Parathyroid adenoma (tissue), 2 donors: ENCODE measurements around the gene KAZN.

ENCODE experiments used
- H2AFZ ChIP-seq: fragments of 300-600 bp; sonication (generic); one replicate; pipeline ENCODE4 v1.7.0; 2017; ENCODE audit warnings: antibody characterized with exemption, mild to moderate bottlenecking
- H3K27ac ChIP-seq: fragments of 300-600 bp; sonication (generic); one replicate; pipeline ENCODE4 v1.7.0; 2017
- H3K27me3 ChIP-seq: fragments of 300-600 bp; sonication (generic); one replicate; pipeline ENCODE4 v1.7.0; 2017; ENCODE audit warnings: low read length; ENCODE audit not compliant: control insufficient read depth, insufficient read depth
- H3K36me3 ChIP-seq: fragments of 300-600 bp; sonication (generic); one replicate; pipeline ENCODE4 v1.7.0; 2017; ENCODE audit warnings: low read length; ENCODE audit not compliant: control insufficient read depth, insufficient read depth
- H3K4me1 ChIP-seq: fragments of 300-600 bp; sonication (generic); one replicate; pipeline ENCODE4 v1.7.0; 2017; ENCODE audit warnings: control low read depth
- H3K4me2 ChIP-seq: fragments of 300-600 bp; sonication (generic); one replicate; pipeline ENCODE4 v1.7.0; 2017; ENCODE audit warnings: low read length
- H3K4me3 ChIP-seq: fragments of 300-600 bp; sonication (generic); one replicate; pipeline ENCODE4 v1.7.0; 2017; ENCODE audit warnings: low read depth, low read length
- H3K79me2 ChIP-seq: fragments of 300-600 bp; sonication (generic); one replicate; pipeline ENCODE4 v1.7.0; 2017; ENCODE audit warnings: control low read depth
- H3K9ac ChIP-seq: fragments of 300-600 bp; sonication (generic); one replicate; pipeline ENCODE4 v1.7.0; 2017; ENCODE audit warnings: mild to moderate bottlenecking
- H3K9me3 ChIP-seq: fragments of 300-600 bp; sonication (generic); one replicate; pipeline ENCODE4 v1.7.0; 2017; ENCODE audit warnings: low read length; ENCODE audit not compliant: control insufficient read depth
- TF ChIP-seq, protein P1 (sequence below): fragments of 300-600 bp; sonication (generic); IDR thresholded peaks from one replicate; pipeline ENCODE4 v1.7.0; 2017; ENCODE audit warnings: antibody characterized with exemption, mild to moderate bottlenecking
- donor health status: primary hyperparathyroidism.

The KAZN gene

GRCh38 chr1:14630986-14631385 is 32.5 kb downstream of the KAZN start:
- TF ChIP-seq, protein P1, sequence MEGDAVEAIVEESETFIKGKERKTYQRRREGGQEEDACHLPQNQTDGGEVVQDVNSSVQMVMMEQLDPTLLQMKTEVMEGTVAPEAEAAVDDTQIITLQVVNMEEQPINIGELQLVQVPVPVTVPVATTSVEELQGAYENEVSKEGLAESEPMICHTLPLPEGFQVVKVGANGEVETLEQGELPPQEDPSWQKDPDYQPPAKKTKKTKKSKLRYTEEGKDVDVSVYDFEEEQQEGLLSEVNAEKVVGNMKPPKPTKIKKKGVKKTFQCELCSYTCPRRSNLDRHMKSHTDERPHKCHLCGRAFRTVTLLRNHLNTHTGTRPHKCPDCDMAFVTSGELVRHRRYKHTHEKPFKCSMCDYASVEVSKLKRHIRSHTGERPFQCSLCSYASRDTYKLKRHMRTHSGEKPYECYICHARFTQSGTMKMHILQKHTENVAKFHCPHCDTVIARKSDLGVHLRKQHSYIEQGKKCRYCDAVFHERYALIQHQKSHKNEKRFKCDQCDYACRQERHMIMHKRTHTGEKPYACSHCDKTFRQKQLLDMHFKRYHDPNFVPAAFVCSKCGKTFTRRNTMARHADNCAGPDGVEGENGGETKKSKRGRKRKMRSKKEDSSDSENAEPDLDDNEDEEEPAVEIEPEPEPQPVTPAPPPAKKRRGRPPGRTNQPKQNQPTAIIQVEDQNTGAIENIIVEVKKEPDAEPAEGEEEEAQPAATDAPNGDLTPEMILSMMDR, result no peak
- Histone ChIP-seq H3K9me3 (no peaks in the 10 kb centered on the region), H3K4me1 (no peaks in the 10 kb centered on the region), H3K36me3 (no peaks in the 10 kb centered on the region), H3K79me2 (no peaks in the 10 kb centered on the region), H3K4me3 (no peak overlapping the region), H3K27me3 (no peaks in the 10 kb centered on the region), H3K4me2 (no peak overlapping the region), H3K9ac (no peak overlapping the region), H2AFZ (no peak overlapping the region), H3K27ac (no peak overlapping the region)

- no peaks in the 10 kb centered on the region for H3K27me3 ChIP-seq
- H3K9ac ChIP-seq, result no peak overlapping the region
- no peaks in the 10 kb centered on the region for H3K9me3 ChIP-seq
- H3K4me3 ChIP-seq, result no peak overlapping the region
- no peaks in the 10 kb centered on the region for H3K79me2 ChIP-seq
- H3K4me2 ChIP-seq, result no peak overlapping the region
- TF ChIP-seq, protein P1, result no peak
- no peaks in the 10 kb centered on the region for H3K36me3 ChIP-seq
- no peak overlapping the region for H2AFZ ChIP-seq
- H3K4me1 ChIP-seq, result no peaks in the 10 kb centered on the region
- no peak overlapping the region for H3K27ac ChIP-seq
These were observed 32.9 kb downstream of the KAZN start for GRCh38 chr1:14631421-14631820.

- H3K27me3 ChIP-seq, result no peaks in the 10 kb centered on the region
- H3K9me3 ChIP-seq, result no peaks in the 10 kb centered on the region
- TF ChIP-seq, protein P1, result no peak
- H3K27ac ChIP-seq, result no peak overlapping the region
- no peaks in the 10 kb centered on the region for H3K36me3 ChIP-seq
- no peak overlapping the region for H3K4me2 ChIP-seq
- H3K79me2 ChIP-seq, result no peaks in the 10 kb centered on the region
- no peaks in the 10 kb centered on the region for H3K4me1 ChIP-seq
- H2AFZ ChIP-seq, result no peak overlapping the region
- no peak overlapping the region for H3K9ac ChIP-seq
- H3K4me3 ChIP-seq, result no peak overlapping the region
These were observed 36.0 kb downstream of the KAZN start for GRCh38 chr1:14634486-14634885.

DNA sequence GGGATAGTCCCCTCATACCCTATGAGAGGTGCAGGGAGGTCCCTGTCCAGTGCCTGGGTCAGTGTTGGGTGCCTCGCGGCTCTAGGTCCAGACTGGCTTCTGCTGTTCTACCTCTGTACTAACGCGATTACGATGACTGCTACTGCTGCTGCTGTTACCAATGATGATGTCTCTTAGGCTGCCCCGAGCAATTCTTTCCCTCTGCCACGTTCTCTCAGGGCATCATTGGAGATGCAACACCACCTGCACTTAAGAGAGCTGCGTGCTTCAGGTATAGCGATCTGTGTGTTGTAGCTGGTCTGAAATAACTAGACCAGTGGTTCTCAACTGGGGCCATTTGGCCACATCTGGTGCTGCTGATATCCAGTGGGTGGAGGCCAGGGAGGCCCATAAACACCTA is 36.9 kb downstream of the KAZN start:
- no peak overlapping the region for H3K4me2 ChIP-seq
- no peaks in the 10 kb centered on the region for H3K9me3 ChIP-seq
- H3K79me2 ChIP-seq, result no peaks in the 10 kb centered on the region
- no peak overlapping the region for H3K9ac ChIP-seq
- no peaks in the 10 kb centered on the region for H3K4me1 ChIP-seq
- H2AFZ ChIP-seq, result no peak overlapping the region
- no peaks in the 10 kb centered on the region for H3K36me3 ChIP-seq
- TF ChIP-seq, protein P1, result no peak
- no peaks in the 10 kb centered on the region for H3K27me3 ChIP-seq
- H3K4me3 ChIP-seq, result no peak overlapping the region
- H3K27ac ChIP-seq, result no peak overlapping the region

DNA sequence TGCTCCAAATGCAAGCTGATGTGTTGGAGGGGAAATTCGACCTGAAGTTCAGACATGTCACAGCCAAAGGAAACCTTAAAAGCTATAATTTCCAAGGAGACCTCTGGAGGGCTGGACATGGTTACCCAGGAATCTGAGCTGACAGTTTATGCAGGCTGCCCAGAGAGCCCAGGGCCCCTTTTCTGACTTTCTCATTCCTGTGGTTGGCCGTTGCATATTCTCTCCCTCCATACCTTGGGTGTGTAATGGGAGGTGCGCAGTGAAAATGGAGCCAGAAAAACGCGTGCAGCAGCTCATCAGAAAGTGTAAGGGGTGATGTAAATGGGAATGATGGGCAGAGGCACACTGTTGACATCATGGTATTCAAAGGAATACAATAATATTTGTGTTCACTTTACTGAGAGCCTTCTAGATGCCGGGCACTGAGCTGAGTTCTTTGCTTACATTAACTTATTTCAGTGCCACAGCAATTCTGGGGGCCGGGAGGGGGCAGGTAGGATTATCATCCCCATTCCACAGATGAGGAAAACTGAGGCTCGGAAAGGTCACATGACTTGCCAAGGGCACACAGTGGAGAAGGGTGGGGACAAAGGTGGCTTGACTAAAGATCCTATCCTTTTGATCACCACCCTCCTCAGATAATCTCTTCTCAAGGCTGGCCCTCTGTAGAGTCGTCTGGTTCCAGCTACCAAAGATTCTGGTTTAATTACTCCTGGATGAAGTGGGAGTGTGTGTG is 38.6 kb downstream of the KAZN start:
- TF ChIP-seq, protein P1, result no peak
- Histone ChIP-seq H3K36me3 (no peaks in the 10 kb centered on the region), H3K27me3 (no peaks in the 10 kb centered on the region), H3K4me2 (no peak overlapping the region), H3K9me3 (no peaks in the 10 kb centered on the region), H2AFZ (no peak overlapping the region), H3K9ac (no peak overlapping the region), H3K4me1 (no peaks in the 10 kb centered on the region), H3K4me3 (no peak overlapping the region), H3K79me2 (no peaks in the 10 kb centered on the region), H3K27ac (no peak overlapping the region)
